HG03521 (cell line): ENCODE data around the gene TM7SF2.
A peak's percentile ranks its signal among the peaks of the same experiment; 100 is the strongest.

Experiments used
- ATAC-seq: cut with Tn5 transposase; IDR thresholded peaks from one replicate; pipeline ENCODE4 v1.9.1; 2021; ENCODE audit warnings: mild to moderate bottlenecking, moderate library complexity; ENCODE audit not compliant: unreplicated experiment

TM7SF2 gene

DNA sequence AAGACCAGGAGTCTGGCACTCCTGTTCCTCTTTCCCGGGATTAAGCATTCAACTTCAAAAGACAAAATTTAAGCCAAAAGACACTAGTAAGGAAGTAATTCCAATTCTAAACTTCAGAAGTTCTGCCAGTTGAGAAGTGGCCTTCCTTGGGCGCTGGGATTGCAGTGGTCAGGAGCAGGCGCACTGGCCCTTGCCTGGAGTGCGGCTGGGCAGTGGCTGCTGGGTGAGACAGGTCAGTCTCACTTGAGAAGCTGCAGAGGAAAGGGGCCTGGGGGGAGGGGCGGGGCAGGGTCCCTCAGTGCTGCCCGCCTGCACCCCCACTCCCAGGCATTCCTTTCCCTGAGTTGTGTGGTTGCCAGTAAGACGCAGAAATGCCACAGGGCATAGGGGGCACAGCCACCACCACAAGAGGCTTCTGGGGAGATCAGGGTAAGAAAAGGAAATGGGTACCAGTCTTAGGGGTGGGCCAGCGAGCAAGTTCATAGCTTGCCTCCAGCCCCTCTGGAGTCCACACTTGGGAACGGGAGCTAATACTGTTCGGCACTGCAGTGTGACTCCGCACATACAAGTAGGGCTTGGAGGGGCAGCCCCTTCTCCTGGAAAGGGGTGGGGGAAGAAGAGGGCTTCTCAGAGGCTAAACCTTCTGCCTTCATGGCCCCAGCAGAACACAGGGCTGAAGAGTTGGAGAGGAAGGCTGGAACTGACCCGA is 16.0 kb downstream of the TM7SF2 start:
- no peak for ATAC-seq

DNA sequence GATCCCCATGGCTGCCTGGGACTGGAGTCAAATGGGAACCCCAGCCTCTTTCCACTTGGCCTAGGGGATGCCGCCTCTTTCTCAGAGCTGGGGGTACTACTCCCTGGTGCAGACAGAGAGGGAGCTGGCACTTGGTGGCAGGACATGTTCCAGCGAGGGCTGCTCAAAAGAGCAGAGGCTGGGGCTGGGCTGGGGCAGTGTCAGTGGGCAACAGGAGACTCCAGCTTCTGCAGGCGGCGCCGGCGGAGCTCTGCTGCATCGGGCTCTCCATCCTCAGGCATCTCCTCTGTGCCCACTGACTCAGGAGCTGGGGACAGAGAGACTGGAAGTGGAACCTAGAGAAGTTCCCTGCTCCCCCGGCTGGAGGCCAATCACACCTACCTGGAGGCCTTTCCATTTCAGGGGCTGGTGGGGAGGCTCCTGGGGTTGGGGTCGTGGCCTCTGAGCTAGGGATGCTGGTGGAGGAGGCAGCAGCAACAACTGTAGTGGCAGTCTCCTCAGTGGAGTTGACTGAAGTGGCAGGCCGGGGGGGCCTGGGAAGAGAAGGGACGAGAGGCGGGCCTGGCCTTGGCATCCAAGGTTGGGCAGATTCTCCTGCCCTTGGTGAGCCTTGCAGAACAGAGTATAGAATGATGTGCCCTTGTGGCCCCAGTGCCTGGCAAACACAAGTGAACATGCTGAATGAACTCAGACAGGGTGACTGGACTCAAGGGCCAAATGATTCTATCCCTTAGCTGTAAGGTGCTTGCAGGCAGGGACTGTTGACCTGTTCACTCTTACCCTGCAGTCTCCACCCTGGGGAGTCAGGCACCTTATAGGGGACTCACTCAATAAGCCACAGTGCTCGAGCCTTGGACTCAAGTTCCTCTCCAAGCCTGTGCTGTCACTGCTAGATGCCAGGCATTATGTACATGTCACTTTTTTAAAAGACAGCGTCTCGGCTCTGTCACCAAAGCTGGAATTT is 16.8 kb downstream of the TM7SF2 start:
- no peak for ATAC-seq

DNA sequence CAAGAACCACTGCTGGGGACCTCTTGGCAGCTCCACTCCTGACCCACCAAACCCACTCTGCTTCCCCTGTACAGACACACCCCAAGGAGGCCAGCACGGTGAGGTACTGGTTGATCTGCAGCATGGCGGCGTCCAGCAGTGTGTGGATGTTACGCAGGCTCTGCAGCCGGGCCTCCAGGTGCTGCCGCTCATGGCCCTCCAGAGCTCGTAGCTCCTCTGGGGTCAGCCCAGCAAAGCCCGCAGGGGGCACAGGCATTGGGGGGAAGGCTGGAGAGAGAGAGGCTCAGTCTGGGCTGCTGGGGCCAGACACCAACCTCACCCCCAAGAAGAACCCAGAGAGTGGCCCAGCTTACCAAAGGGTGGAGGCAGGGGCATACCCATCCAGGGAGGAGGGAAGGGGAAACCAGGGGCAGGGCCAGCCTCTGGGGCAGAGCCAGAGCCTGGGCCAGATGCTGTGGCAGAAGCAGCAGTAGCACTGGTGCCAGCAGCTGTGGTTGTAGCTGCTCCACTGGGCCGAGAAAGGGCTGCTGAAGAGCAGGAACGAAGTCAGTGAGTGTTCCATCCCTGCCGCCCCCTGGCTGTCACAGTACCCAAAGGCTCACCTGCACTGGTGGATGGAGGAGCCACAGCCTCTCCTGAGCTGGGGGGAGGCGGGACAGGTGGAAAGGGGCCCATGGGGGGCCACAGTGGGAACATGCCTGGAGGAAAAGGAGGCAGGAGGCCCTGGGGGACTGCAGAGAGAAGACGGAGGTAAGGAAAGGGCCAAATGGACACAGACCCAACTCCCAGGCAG is 18.2 kb downstream of the TM7SF2 start:
- ATAC-seq: no peak

DNA sequence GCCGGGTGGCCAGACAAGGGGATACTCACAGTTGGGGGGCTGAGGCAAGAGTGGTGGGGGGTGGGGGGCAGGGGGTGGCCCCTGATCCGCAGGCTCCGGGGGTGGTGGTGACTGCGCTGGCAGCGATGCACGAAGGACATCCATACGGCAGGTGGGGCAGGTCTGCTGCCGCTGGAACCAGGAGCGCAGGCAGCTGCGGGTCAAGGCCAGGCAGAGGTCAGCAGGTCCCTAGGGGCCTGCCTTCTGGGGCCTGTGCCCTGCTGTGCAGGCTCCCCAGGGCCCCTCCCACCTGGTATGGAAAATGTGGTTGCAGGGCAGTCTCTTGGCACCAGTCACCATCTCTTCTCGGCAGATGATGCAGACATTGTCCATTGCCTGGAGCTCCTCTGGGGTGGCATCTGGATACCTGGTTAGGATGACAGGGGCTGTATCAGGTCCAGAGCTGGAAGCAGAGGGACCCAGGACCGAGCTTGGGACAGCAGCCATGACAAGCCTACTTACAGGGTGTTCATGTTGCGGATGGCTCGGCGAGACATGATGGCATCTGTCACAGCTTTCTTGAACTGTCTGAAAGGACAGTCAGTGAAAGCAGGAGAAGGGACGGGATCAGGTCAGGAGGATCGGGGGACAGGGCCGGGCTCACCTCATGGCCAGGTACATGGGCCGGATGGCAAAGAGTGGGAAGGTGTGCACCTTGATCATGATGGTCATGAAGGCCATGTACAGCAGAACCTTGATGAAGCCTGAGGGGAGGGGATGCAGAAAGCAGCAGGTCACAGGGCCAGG is 19.2 kb downstream of the TM7SF2 start:
- no peak for ATAC-seq

DNA sequence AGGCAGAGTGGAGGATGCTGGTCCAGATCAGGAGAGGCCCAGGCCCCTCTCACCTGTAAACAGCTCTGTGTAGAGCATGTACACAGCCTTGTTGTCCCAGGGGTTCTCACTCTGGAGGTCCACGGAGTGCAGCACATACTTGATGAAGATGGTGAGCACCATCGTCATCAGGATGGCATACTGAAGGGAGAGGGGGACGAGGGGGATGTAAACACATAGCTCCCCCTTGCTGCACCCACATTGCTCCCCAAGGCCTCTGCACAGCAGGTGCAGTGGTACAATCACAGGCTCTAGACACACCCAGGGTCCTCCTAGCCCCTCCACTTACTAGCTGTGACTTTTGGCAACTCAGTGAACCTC is 19.7 kb downstream of the TM7SF2 start:
- ATAC-seq: no peak

DNA sequence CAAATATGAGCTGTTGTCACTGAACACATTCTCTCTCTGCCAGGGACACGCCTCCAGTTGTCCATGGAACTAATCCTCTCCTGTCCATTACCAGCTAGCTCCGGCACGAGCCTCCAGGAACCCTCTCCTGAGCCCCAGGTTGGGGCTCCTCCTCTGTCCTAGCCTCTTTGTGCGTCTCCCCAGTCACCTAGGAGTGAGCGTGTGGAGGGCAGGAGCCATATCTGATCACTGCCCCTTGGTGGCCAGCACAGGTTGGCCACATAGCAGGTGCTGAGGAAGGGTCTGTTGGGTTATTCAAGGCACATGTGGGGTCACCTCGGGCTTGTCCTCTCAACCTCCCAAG is 20.2 kb downstream of the TM7SF2 start:
- no peak for ATAC-seq

DNA sequence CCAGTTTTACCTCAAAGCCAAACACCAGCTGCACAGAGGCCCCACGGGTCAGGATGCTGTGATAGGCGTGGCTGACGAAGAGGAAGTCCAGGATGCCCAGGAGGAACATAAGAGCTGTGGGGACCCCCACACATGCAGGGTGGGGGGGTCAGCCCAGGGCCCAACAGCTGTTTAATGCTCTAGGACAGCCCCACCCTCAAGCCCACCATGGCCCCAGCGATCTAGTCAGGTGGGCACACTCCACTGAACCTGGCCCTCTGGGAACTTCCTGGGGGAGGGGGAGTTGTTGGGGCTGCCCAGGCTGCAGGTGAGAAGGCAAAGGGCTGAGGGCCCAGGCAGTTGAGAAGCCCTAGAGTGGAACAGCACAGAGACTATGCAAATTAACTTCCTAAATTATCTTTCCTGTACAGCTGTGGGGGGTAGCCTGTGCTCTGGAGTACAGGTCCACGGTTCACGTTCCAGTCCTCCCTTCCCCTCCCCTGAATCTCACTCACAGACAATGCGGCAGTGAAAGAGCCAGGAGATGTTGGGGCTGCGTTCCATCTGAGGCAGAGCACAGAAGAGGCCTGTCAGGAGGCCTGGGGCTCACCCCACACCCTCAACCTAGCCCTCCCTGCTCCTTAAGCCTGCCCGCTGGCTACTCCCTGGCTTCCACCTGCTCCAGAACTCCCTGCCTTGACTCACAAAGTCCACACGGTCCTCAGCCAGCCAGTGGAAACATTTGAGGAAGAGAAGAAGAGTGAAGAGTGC is 20.7 kb downstream of the TM7SF2 start:
- no peak for ATAC-seq

DNA sequence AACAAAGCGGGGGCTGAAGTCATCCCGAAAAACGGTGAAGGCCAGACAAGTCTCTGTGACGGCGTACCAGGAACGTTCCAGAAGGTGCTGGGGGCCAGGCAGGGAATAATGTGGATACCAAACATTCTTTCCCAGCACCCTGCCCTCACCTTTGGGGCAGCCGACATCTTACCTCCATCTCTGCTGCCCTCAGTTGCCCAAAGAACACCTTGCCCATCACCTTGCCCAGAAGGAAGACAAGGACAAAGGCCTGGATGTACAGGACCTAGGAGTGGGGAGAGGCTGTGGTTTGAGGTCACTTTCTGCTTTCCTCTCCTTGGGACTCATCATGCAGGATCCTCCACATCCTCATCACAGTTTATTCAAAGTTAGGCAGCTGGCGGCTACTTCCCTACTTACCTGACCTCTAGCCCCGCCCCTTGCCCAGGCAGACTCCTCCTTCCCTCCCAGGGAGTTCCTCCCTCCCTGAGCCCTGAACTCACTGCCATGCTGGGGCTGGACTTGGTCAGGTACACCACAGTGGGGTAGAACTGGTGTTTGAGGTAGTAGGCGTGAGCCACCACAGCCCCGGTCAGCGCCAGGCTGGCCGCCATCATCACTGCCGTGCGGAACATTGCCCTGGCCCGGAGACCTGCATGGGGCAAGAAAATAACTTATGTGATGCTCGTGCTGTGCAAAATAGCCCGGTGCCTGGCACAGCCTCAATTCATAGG is 21.5 kb downstream of the TM7SF2 start:
- ATAC-seq: no peak

DNA sequence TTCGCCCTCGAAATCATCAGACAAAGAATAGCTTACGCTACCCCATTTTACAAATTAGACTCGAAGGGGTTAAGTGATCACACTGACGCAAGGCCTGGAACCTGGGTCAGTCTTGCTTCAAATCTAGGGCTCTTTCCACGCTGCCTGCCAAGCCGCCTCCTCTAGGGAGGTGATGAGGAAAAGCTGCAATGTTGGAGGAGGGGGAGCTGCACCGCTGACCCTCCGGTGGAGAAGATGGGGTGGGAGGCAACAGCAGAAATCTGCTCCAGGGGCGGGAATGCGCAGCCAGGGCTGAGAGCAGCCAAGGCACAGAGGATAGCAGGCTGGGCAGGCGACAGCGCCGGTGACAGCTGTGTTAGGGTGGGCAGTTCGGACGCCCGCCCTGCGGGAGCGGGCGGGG is 22.1 kb downstream of the TM7SF2 start:
- ATAC-seq: no peak

DNA sequence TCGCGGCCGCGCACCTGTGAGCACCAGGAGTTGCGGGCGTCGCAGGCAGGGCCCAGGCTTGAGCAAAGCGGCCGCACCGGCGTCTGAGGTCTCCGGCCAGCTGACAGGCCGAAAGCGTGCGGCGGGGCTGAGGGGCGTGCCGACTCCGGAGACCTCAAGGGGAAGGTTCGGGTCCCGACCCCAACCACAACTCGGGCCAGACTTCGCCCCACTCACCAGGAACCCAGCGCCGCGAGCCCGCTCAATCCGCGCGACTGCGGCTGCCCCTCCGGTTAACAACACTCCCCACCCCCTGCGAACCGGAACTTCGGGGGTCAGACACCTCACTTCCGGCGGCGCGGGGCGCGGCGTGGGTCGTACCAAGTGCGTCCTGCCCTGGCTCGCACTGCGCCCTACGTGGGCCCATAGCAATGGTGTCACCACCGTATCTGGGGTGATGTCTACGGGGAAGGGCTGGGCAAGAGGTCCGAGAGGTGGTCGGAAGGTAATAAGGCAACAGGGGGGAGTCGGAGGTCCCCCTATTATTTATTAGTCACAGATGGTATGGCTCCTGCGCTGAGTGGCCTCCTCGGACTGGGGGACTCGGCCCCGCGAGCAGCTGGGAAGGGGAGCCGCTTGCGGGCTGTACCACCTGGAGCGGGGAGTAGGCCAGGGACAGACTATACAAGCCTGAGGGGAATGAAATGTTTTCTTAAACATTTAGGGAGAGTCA is 22.7 kb downstream of the TM7SF2 start, which contains the start of gene SYVN1:
Gene SYVN1, minus strand, starts transcription at position 280 of the 712 bp plus-strand sequence. CDS start 918 bp downstream, outside the sequence.
- peak; percentile 51 for ATAC-seq

DNA sequence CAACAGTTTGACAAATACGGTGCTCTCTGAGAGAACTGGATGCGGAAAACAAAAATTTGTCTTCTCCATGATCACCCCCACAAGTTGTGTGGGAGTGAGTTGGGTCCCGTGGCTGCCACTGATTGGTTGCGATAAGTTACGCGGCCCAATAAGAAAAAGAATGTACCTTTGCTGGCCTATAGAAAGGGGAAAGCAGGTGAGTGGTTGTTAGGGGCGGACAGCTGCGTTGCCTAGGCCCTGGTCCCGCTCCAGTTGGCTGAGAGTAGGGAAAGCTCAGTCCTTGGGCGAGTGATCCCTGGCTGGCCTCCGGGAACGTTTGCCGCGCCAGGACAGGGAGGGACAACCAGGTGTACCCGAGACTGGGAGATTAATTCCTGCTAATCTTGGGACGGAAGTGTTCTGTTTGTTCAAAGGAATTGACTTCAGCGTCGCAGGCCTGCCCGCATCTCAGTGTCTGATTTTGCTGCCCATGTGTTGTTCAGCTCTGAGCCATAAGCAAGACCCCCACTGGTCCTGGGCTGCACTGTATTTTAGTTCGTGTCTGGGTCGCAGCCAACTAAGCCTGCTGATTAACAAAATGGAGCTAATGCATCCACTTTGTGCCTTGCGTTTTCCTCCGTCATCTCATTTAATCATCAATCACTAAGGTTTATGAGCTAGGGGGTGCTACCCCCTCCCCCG is 23.4 kb downstream of the TM7SF2 start:
- peak; percentile 57 for ATAC-seq

DNA sequence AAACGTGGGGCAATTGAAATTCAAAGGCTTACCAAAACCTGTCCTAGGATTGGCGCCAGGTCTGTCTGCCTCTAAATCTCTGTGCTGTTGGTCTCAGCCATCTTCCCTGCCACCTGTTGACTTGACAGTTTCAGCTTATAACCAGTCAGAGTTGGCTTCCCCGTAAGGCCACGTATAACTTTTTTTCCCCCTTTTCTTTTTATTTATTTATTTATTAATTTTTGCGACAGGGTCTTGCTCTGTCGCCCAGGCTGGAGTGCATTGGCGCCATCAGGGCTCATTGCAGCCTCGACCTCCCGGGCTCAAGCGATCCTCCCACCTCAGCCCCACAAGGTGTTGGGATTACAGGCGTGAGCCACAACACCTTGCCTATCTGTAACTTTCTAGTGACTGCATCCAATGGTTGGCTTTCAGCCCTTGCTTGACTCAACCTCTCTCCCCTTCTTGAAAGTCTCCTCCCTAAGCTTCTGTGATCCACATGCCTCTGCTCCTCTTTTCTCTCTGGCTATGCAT is 24.0 kb downstream of the TM7SF2 start:
- ATAC-seq: no peak

DNA sequence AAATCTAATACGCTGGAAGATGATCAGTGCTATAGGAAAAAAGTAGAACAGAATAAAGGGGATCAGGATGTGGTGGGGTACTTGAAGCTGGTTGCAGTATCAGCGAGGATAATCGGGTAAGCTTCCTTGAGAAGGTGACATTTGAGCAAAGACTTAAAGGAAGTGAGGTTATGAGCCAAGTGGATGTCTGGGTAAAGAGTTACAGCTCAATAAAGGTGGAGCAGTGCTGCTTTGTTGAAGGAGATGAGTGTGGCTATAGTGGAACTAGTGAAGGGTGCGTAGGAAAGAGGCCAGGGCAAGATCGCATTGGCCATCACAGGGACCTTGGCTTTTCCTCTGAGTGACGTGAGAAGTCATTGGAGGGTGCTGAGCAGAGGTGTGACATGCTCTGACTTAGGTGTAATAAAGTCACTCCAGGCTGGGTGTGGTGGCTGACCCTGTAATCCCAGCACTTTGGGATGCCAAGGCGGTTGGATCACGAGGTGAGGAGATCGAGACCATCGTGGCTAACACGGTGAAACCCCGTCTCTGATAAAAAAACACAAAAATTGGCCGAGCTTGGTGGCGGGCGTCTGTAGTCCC is 24.9 kb downstream of the TM7SF2 start:
- ATAC-seq: no peak

DNA sequence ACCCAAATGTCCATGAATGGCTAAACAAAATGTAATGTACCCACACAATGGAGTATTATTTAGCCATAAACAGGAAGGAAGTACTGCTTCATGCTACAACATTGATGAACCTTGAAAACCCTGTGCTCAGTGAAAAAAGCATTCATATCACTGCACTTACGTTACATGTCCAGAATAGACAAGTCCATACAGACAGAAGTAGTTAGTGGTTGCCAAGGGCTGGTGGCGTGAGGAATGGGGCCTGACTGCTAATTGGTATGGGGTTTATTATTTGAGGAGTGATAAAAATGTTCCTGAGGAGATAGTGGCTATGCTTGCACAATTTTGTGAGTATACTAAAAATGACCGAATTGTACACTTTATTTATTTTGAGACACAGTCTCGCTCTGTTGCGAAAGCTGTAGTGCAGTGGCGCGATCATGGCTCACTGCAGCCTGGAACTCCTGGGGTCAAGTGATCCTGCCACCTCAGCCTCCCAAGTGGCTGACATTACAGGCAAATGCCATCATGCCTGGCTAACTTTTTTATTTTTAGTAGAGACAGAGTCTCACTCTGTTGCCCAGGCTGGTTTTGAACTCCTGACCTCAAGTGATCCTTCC is 30.3 kb downstream of the TM7SF2 start:
- ATAC-seq: no peak

DNA sequence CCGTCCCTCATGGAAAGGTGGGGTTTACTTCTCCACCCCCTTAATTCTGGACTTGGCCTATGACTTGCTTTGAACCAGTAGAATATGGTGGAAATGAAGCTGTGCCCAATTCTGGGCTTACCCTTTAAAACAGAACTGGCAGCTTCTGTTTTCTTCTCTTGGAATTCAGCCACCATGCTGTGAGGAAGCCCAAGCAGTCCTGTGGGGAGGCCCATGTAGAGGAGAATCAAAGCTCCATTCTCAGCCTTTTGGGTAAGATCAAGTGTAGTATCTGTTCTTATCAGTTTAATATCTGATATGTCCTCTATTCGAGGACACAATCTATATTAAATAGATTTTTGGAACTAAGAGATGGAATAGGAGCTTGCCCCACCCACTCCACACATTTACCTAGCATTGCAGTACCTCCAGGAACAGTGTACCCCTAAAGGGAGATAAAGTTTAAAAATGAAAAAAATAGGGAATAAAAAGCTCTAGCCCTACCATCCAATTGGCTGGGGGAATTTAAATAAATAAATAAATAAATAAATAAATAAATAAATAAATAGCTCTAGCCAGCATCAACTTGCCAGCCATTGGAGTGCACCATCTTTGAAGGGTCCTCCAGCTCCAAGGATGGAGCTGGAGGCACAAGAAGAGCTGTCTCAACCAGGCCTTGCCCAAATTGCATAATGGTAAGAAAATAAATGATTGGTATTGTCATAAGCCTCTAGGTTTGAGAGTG is 35.8 kb downstream of the TM7SF2 start:
- no peak for ATAC-seq

DNA sequence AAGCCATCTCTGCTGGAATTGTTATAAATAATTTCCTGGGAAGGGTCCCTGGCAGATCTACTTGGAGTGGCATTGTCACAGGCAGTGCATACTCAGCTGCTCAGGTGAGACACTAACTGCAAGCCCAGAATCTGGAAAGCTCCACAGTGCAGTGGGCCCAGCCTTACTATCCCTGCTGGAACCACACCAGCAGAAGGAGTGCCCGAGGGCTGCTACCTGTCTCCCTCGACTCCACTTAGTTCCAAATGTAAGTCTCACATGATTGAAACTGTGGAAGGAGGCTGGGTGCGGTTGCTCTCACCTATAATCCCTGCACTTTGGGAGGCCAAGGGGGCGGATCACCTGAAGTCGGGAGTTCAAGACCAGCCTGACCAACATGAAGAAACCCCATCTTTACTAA is 37.0 kb downstream of the TM7SF2 start:
- no peak for ATAC-seq
